NCI-H2196 (cell line): ENCODE measurements around the gene KRT86.
A peak's percentile ranks its signal among the peaks of the same experiment; 100 is the strongest.
"Not testable (repeated sequence)": the region's sequence is repeated elsewhere in the genome, so short reads cannot be mapped to it uniquely, and the experiment has no call there.

Experiments used
- DNase-seq: peaks from one replicate; lab custom pipeline; 2025; ENCODE audit not compliant: unreplicated experiment; lab: John Stamatoyannopoulos, UW

KRT86 gene

DNA sequence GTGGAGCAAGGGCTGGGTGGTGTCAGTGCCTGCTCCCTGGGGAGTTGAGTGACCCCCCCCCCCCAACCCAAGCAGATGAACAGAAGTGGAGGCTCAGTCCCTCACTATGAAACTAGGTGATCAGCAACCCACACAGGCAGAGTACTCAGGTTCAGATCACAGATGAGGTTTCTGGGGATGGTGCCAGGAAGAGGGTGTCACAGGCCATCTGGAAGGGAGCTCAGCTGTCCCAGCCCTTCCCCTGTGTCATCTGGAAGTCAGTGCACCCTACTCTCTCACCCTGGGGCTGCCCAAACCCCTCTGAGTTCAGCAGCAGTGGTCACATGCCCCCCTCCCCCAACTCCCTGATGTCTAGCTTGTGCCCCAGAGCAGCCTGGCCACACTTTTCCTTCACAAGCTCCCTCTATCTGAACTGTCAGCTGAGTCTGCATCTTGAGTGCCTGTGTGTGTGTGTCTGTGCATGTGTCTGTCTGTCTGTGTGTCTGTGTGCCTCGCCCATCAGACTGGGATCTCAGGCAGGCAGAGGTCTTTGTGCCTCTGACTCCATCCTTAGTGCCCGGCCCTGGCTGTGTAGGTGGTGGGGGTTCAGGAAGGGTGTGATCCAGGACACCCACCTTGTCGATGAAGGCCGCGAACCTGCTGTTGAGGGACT, 16.2 kb downstream of the KRT86 start:
- not testable (repeated sequence) for DNase-seq

DNA sequence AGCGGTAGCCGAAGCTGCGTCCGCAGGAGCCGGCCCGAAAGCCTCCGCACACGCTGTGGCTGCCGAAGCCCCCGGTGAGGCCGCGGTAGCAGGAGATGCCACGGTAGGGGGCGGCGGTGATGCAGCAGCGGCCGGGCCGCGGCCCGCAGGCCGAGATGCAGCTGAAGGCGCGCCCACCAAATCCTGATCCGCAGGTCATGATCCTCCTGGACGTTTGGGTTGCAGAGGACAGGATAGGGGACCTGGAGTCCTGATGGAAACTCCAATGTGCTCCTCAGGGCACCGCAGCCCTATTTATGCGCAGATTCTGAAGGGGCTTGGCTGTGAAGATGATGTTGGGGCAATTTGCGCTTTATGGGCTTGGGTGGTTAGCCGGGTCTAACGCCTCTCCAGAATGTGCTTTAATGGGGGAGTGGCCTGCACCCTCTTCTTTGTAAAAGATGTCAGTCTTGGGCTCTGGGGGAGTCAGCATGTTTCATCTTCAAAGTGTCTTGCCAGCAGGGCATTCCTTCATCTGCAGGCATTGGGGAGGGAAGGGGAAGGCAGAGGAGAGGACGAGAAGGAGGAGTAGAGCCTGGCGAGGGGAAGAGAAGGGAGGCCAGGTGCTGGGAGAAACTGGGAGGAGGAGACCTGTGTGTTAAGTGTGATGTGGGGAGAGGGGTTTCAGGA, 17.0 kb downstream of the KRT86 start, which contains the start of gene KRT81:
Gene KRT81 (minus strand): TSS at position 268 of the 669 bp plus-strand sequence. CDS start 69 bp downstream, at position 199.
- DNase-seq, result no peak

DNA sequence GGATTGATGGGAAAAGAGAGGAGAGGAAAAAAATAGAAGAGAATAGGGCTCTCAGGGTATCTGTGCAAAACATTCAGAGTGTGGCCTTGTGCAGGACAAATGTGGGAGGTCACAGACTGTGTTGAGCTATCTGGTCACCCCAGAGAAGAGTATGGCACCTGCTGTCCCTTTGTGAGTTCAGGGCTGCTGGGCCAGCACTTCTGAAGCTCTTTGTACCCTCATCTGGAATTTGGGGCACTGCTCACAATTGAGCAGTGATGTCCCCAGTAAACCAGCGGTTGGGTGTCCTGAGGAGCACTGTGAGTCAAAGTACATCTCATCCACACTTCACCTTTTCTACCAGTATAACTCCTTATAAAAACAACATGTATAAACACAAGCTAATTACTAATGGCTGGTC, 19.5 kb downstream of the KRT86 start:
- DNase-seq, result no peak

DNA sequence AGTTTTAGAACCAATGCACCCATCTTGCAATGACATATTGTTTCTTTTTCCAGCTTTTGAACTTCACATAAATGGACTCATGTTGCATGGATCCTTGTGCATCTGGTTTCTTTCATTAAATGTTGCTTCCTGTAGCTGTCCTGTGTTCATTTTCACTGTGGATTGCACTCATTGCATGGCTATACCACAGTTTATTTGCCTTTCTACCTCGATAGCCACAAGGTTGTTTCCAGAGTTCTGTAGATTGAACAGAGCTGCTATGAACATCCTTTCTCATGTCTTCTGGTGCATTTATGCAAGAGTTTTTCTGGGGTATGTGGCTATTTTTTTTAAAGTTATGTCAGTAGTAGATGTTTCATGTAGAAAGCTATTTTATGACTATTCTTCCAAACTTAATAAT, 20.4 kb downstream of the KRT86 start:
- no peak for DNase-seq

DNA sequence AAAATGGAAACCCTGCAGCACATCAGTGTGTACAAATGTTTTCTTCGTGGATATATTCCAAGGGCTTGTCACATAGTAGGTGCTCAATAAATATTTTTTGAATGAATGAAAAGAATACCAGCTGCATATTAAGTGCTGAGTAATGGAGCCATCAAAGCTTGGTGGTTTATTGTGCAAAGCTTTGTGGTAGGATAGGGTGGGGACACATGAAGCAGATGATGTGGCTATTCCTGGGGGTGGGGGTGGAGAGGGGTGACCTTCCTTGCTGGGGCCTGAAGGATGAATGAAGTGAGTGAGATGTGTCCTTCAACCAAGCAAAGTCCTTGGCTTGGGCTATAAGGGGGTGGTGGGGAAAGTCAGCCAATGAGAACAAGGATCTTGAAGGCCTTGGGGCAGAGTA, 21.2 kb downstream of the KRT86 start:
- DNase-seq, result no peak

DNA sequence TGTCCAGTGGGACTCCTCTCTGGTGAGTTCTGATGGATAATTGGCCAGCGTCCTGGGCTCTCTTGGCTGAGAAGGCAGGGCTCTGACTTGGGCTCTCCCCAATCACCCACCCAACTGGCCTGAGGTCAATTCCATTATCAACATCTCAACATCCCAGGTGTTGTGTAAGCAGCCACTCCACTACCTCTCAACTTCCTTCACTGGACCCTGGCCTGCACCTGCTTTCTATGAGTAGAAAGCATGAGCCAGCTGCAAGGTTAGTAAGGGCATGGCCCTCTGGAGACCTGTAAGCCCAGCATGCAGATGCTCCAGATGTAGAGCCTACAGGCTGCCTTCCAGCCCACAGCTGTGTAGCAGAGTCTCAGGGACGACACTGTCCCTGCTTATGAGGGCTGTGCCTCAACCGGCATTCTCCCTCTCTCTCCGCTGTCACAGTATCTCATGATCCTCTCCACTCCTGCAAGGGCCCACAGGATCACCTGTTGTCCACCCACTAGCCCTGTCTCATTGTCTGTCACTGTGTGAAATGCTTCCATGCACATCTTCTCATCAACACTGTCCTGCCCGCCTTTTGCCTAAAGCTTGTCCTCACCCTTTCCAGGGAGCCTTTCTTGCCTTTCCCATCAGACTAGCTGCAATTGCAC, 22.2 kb downstream of the KRT86 start:
- DNase-seq, result peak; percentile 57

DNA sequence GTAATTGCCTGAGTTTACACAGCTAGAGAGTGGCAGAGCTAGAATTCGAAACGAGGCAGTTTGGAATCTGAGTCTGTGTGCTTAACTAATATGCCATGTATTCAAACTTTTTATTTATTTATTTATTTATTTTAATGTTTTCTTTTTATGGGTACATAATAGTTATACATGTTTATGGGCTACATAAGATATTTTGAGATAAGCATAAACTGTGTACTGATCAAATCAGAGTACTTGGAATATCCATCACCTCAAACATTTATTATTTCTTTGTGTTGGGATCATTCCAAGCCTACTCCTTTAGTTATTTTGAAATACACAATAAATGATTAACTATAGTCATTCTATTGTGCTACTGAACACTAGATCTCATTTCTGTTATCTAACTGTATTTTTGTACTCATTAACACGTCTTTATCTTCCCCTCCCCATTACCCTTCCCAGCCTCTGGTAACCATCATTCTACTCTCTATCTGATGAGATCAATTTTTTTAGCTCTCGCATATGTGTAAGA, 24.3 kb downstream of the KRT86 start:
- no peak for DNase-seq

DNA sequence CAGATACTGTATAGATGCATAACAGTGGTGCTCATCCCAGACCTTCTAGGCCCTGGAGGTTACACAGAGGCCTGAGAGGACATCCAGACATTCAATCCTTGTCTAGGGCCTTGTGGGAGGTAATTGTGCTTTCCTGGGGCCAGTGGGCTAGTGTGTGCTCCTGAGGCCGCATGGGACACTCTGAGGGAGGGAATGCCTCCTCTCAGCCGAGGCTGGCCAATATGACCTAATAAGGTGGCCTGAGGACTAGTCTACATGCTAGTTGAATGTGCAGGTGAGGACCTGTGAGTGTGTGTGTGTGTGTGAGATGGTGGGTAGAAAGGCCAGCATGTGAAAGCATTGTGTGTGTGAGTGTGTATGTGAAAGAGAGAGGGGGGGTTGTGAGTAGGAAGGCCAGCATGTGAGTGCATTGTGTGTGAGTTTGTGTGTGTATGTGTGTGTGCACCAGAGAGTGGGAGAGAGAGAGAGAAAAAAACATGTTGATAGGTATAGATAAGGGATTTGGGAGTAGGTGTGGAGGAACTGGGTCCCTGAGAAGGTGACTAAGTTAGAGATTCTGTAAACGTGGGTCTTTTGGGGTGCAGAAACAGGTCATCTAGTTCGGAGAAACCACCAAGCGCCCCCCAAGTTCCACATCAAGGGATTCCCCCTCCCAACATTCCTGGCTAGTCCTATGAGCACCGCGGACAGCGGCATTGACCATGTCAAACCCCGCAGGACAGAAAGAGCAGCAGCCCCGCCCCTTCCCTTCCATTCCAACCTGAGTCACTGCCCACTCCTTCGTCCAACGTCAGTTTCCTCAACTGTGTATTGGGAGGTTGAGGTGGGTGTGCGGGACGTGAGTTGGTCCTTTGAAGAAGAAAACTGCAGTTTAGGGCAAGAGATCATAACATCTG, 26.6 kb downstream of the KRT86 start:
- DNase-seq, result no peak

DNA sequence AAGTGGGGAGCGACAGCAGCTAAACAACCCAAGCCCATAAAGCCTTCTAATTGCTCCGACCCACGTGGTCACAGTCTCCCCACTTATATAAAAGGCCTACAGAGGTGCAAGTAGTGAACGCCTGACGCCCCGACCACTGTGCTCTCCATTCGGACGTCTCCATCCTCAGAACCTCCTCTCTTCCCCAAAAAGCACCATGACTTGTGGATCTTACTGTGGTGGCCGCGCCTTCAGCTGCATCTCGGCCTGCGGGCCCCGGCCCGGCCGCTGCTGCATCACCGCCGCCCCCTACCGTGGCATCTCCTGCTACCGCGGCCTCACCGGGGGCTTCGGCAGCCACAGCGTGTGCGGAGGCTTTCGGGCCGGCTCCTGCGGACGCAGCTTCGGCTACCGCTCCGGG, 27.3 kb downstream of the KRT86 start:
- not testable (repeated sequence) for DNase-seq

DNA sequence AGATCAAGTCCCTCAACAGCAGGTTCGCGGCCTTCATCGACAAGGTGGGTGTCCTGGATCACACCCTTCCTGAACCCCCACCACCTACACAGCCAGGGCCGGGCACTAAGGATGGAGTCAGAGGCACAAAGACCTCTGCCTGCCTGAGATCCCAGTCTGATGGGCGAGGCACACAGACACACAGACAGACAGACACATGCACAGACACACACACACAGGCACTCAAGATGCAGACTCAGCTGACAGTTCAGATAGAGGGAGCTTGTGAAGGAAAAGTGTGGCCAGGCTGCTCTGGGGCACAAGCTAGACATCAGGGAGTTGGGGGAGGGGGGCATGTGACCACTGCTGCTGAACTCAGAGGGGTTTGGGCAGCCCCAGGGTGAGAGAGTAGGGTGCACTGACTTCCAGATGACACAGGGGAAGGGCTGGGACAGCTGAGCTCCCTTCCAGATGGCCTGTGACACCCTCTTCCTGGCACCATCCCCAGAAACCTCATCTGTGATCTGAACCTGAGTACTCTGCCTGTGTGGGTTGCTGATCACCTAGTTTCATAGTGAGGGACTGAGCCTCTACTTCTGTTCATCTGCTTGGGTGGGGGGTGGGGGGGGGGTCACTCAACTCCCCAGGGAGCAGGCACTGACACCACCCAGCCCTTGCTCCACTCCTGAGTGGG, 27.9 kb downstream of the KRT86 start:
- DNase-seq, result not testable (repeated sequence)

DNA sequence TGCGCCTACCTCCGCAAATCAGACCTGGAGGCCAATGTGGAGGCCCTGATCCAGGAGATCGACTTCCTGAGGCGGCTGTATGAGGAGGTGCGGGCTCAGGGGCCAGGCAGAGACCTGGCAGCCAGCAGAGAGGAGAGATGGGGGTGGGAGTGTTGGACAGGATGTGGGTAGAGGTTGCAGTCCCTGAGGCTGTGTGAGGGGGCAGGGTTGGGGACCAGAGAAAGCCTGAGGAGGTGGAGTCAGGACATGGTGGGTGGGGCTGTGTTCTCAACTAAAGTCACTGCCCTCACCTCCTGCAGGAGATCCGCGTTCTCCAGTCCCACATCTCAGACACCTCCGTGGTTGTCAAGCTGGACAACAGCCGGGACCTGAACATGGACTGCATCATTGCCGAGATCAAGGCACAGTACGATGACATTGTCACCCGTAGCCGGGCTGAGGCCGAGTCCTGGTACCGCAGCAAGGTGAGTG, 30.5 kb downstream of the KRT86 start:
- not testable (repeated sequence) for DNase-seq

DNA sequence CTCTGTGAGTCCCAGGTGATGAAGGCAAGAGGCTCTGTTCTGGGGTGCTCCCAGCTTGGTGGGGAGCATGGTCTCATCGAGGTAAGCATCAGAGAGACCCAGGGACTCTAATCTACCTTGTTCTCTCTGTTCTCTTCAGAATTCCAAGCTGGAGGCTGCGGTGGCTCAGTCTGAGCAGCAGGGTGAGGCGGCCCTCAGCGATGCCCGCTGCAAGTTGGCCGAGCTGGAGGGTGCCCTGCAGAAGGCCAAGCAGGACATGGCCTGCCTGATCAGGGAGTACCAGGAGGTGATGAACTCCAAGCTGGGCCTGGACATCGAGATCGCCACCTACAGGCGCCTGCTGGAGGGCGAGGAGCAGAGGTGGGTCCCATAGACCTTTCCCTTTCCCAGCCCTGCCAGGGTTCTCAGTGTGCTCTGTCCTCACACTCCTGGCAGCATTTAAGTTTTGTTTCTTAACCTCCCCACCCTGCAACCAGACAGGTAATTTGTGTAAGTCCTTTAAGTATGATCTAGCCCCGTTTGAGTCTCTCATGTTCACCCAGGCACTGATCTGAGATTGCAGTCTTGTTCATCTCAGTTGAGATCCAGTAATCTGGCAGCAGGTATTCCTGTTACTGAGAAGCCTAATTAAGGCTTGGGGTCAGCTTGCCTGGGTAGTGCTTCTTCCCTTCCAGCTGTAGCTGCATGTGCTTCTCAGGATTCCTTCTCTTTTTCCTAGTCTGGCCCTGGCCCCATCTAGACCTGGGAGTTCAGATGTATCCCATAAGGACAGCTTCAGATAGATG, 31.7 kb downstream of the KRT86 start:
- no peak for DNase-seq

DNA sequence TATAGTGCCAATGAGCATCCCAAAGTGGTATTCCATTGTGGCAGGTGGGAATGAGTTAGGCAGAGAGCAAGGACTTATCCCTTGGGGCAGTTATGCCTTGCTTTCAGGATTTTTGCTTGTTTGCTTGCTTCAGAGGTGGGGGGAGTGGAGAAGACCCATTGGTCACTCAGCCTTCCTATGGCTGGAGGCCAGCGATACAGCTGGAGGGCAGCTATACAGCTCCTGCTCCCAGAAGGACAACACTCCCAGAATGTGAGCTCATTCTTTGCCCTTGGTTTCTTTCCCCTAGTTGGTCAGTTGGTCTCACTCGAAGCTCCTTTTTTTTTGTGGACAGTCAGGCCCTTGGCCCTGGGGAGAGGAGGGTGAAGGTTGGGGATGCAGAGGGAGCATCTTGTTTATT, 32.3 kb downstream of the KRT86 start:
- DNase-seq, result no peak

DNA sequence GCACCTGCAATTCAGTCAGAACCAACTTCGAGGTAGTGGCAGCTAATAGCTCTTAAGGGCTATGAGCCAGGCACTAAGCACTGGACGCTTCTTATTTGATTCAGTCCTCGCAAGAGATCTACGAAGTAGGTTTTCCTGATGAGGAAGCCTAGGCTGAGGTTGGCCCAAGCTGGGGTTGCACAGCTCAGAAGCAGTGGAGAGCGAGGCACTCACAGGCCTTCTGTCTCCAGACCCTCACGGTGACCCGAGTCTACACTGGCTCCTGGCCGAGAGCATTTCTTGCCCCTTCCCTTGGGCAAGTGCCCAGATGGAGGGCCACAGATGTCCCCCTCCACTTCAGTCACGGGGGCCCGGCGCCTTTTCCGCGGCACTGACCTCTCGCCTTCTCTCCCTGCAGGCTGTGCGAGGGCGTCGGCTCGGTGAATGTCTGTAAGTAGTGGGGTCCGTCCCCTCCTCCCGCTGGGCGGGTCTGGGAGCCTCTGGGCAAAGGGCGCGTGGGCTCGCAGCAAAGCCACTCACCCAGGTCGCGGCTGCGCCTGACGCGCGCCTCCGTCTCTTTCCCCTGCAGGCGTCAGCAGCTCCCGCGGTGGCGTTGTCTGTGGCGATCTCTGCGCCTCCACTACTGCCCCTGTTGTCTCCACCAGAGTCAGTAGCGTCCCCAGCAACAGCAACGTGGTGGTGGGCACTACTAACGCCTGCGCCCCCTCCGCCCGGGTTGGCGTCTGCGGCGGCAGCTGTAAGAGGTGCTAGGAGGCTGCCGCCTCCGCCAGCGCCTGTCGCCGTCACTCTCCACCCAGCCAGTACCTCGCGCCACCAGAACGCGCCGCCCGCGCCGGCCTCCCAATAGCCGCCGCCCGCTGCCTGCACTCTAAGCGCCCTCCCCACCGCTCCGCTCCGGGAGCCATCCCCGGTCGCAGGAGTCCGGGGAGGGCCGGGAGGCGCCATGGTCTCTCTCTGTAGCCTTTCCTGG, 33.7 kb downstream of the KRT86 start:
- DNase-seq, result no peak

DNA sequence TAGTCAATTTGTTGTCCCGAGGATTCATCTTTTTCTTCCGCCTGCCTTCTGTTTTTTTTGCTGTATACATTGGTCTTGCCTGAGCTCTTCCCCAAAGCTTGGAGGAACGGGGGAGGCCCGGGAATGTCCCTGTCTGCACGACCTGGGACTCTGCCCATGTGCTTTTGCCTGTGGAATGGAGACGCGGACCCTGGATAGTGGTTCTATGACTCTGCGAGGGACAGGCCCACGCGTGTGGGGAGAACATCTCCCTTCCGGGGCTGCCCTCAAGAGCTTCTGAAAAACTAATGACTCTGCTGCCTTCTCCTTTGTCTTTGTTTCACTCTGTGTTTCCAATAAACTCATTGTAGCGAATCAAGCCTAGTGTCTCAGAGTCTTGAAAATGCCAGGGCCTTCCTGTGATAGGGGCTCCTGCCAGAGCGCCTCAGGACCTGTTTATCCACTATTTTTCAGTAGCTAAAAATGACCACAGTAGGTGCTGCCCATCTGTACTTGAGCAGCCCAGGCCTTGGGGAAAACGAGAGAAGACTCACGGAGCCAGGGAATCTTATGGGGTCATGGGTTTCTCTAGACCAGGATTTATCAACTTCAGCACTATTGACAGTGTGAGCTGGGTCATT, 34.5 kb downstream of the KRT86 start:
- DNase-seq, result no peak

DNA sequence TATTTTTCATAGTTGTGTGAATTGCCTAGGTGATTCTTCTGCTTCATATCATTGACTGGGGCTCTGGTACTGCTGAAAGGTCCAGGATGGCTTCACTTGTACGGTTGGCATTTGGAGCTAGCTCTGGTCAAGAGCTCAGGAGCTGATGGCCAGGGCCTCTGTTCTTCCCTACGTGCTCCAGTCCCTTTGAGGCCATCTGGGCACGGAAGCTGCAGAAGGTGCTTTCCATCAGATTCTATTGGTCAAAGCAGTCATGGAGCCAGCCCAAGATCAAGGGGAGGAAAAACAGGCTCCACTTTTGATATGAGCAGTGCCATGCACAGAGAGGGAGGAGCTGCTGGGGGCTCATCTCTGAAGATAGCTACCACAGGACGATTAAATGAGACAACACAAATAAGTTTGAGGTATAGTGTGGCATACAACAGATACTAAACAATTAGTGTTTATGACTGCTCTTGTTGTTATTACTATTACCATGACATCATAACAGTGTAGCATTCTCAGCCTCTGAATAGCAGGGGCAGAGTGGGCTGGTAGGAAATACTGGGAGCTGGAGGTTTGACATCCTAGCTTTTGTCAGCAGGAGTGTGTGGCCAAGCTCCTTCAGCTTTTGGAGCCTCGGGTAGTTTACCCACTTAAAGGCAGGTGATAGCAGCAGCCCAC, 36.3 kb downstream of the KRT86 start:
- DNase-seq, result peak; percentile 16

DNA sequence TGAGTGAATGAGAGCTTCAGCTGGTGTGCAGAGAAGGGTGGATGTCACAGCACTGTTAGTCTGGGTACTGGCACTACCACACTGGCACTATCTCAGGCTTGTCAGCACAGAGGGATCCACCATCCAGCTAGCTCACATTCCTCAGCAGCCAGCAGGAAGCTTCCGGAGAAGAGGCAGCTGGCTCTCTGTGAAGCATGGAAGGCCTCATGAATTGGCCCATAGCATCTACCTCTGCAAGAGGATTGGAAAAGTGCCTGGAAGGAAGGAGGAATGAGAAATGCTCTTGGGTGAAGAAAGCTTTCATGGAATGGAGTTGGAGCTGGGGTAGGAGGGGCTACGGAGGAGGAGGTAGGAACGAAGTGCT, 36.8 kb downstream of the KRT86 start:
- DNase-seq, result no peak

DNA sequence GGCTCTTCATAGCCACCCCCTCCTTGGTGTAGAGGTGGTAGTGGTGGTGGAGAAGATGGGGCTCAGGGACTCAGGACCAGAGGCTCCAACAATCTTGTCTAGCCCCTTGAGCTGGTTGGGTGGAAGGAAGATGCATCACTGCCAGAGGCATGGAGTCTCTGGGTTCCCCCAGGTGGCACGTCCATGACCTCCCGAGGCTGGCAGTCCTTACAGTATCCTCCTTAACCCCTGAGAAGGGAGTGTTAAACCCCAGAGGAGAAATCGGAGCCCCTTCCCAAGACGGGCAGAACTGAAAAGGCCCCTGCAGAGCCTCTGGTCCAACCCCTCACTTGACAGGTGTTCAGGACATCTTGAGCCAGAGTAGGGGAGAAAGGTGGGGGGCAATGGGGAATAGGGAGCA, 37.6 kb downstream of the KRT86 start:
- DNase-seq, result no peak
